ENCODE data around the gene CNOT6.

Gene CNOT6

GRCh38 chr5:180494060-180494509 is at the start of gene CNOT6 (continued):
- TF ChIP-seq SP7 (tag by site-specific recombination; IDR thresholded peaks at IDR 0.05) = peak; percentile 83
- TF ChIP-seq ZNF830 (tag by site-specific recombination; IDR thresholded peaks at IDR 0.05; ENCODE audit: low read depth) = no peak
- peak; percentile 64 for TF ChIP-seq KLF17 (tag by site-specific recombination; IDR thresholded peaks at IDR 0.05)
- peak; percentile 79 for TF ChIP-seq YY1 (tag by site-specific recombination; IDR thresholded peaks at IDR 0.05)
- no peak for TF ChIP-seq ZFP41 (tag by site-specific recombination; IDR thresholded peaks at IDR 0.05; ENCODE audit: borderline replicate concordance)
- no peak for TF ChIP-seq ZNF513 (tag by site-specific recombination; IDR thresholded peaks at IDR 0.05)
- TF ChIP-seq ZSCAN23 (tag by site-specific recombination; IDR thresholded peaks at IDR 0.05) = 0 out of 2 replicates have a peak, but pooled peaks have one; percentile 35
- TF ChIP-seq ZNF518A (tag by site-specific recombination; conservative IDR thresholded peaks at IDR 0.05; ENCODE audit: low read depth) = 0 out of 2 replicates have a peak, but pooled peaks have one; percentile 43

GRCh38 chr5:180454752-180455151 is 39.4 kb upstream of the CNOT6 start:
- H3K4me3 ChIP-seq (ENCODE audit: low read depth, low read length) = no peak overlapping the region
- no peaks in the 10 kb centered on the region for H3K36me3 ChIP-seq (ENCODE audit: control insufficient read depth in 2 of 2, insufficient read depth in 1 of 2, low read length in 2 of 2)
- CTCF ChIA-PET = interaction anchor here (0.6 to 3.7 kb wide), 4 partner anchors 16 to 1595 kb away, joined by 3 to 14 read pairs (median 4); partner anchors contain the start of gene ZNF354B
- POLR2A ChIA-PET = no interaction called here
- H3K4me1 ChIP-seq (ENCODE audit: control insufficient read depth, insufficient read depth, low read length) = no peaks in the 10 kb centered on the region
- H3K27ac ChIP-seq (ENCODE audit: extremely low read depth, low read depth, low read length) = no peak overlapping the region
- TF ChIP-seq ZNF140 (tag by site-specific recombination; IDR thresholded peaks at IDR 0.05) (no peak), KLF7 (tag by site-specific recombination; IDR thresholded peaks at IDR 0.05; ENCODE audit: borderline replicate concordance) (no peak), ZSCAN16 (tag by site-specific recombination; IDR thresholded peaks at IDR 0.05) (no peak), ZNF449 (tag by site-specific recombination; IDR thresholded peaks at IDR 0.05) (no peak), ATF2 (tag by site-specific recombination; IDR thresholded peaks at IDR 0.05; ENCODE audit: low read depth) (no peak), ZFP69B (tag by site-specific recombination; IDR thresholded peaks at IDR 0.05) (no peak), ZNF521 (tag by site-specific recombination; IDR thresholded peaks at IDR 0.05) (no peak), ZNF580 (tag by site-specific recombination; IDR thresholded peaks at IDR 0.05) (no peak), ZNF366 (tag by site-specific recombination; conservative IDR thresholded peaks at IDR 0.05) (no peak)
- no peaks in the 10 kb centered on the region for H3K9me3 ChIP-seq (ENCODE audit: control insufficient read depth, insufficient read depth, low read depth, low read length)
